Motor neuron (in vitro differentiated cells): Measurements from ENCODE around the gene B4GALT6. TPM values are rescaled to one million over a fixed set of nuclear protein-coding genes. Genes with fewer than 3 reads are reported as not detected.
A peak's percentile ranks its signal among the peaks of the same experiment; 100 is the strongest.

Source experiments
- ATAC-seq, 8 experiments: fragments of 200-7000 bp; cut with Tn5 transposase; replicated peaks in 6 of 8; 2 replicates each; pipeline ENCODE4 v1.8.0; 2021; ENCODE audit warnings: mild to moderate bottlenecking in 8 of 8, moderate library complexity in 8 of 8
- H3K27ac ChIP-seq, 2 donors: fragments of 250-450 bp; sonication (Bioruptor Pico); 2 replicates each; pipeline ENCODE4 v1.9.0; 2021; ENCODE audit warnings: antibody characterized with exemption in 2 of 2, mild to moderate bottlenecking in 2 of 2, moderate library complexity in 1 of 2
- H3K4me1 ChIP-seq, 2 donors: fragments of 250-450 bp; sonication (Bioruptor Pico); replicated peaks in 1 of 2; 2 replicates each; pipeline ENCODE4 v1.6.1; 2021; ENCODE audit warnings: antibody characterized with exemption in 2 of 2, mild to moderate bottlenecking in 2 of 2, moderate library complexity in 1 of 2
- H3K4me3 ChIP-seq, 5 donors: fragments of 250-450 bp; sonication (Bioruptor Pico); 2 replicates each; pipeline ENCODE4 v1.9.0; 2021; ENCODE audit warnings: antibody characterized with exemption in 5 of 5, mild to moderate bottlenecking in 5 of 5, moderate library complexity in 4 of 5
- WGBS, 10 experiments: fragments of 450-650 bp; shearing (Covaris generic); methylation state at CpG; one replicate each; pipeline ENCODE4 v1.0.0; 2022; 5-methylcytosine and 5-hydroxymethylcytosine counted together
- in situ Hi-C, 9 experiments: fragments of 400-800 bp; cut with MboI; loops; one replicate each; pipeline ENCODE4 v1.15.0; 2021; ENCODE audit warnings: low sequenced_read_pairs in 9 of 9, low pct_unique_long_range_greater_than_20kb in 2 of 9; ENCODE audit not compliant: unreplicated experiment in 9 of 9
- total RNA-seq, 8 experiments: library from RNA; unstranded; fragments of 300-600 nt; gene quantifications; 2 replicates each; pipeline versions ENCODE4 v1.2.3 to v1.2.4, GENCODE V29; 2022

The B4GALT6 gene
- total RNA-seq, 8 experiments from 2014 or later = 1.9 to 23.4 (median 10.6) TPM

GRCh38 chr18:31685097-31686082, 1.0 kb upstream of the B4GALT6 start:
- Histone ChIP-seq H3K4me3 (peak overlapping the region; percentile 60 to 89 (median 74)), H3K27ac (peak overlapping the region; percentile 87 to 92), H3K4me1 (peaks cover 18 to 43% of the 10 kb centered on the region in 2 donors)
- in situ Hi-C loops = no loop called here
- ATAC-seq = peak; percentile 81 to 92 (median 86)
- WGBS, 10 experiments = 2 to 36% (median 18%) methylated on average over 4 to 24 of the region's 115 CpGs; no CpG with 5 or more reads in 4 of the 10 experiments

DNA sequence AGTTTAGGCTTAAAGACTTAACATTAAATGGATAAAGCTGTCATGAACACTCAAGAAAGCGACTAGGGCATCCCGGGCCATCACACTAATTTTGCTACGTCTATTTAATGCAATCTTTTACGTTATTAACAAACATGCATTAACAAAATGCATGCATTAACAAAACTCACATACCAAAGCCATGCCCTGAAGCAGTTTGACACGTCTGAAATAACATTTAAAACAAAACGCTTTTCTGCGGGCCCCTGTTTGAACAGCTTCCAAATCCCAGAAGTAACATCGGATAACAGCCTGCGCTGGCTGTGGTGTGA, 458 bp downstream of the B4GALT6 start:
- H3K27ac ChIP-seq = peak overlapping the region; percentile 87 to 92

DNA sequence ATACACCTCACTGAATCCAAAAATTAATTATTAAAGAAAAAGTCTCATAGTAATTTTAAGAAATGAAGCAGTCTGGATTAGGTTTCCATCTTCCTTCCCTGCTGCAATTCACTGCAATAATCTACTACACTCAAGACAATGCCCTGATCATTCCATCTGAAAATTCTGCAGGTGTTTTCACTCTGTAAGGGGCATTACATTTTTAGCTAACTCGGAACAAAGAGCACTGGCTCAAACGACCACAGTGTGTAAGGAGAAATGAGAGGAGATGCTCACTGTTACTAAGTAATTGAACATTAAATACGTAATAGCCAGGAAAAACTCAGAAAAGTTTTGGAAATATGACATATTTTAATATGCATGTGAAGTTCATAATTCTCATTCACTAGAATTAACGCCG, 1.3 kb downstream of the B4GALT6 start:
- H3K4me3 ChIP-seq = peak overlapping the region; percentile 60 to 89 (median 74)
- 0 to 86% (median 25%) methylated on average over 4 to 5 of the region's 5 CpGs; no CpG with 5 or more reads in 2 of the 10 experiments for WGBS, 10 experiments
- no peak overlapping the region for H3K27ac ChIP-seq
- ATAC-seq = no peak
- in situ Hi-C loops = no loop called here
- peaks cover 26 to 54% of the 10 kb centered on the region in 2 donors for H3K4me1 ChIP-seq

More for the DNA sequence above, 458 bp downstream of the B4GALT6 start:
- Histone ChIP-seq H3K4me1 (peaks cover 23 to 53% of the 10 kb centered on the region in 2 donors), H3K4me3 (peak overlapping the region; percentile 60 to 89 (median 74))
- in situ Hi-C loops = no loop called here
- WGBS, 10 experiments = 0 to 20% (median 1%) methylated on average over 1 to 9 of the region's 9 CpGs
- ATAC-seq = no peak

DNA sequence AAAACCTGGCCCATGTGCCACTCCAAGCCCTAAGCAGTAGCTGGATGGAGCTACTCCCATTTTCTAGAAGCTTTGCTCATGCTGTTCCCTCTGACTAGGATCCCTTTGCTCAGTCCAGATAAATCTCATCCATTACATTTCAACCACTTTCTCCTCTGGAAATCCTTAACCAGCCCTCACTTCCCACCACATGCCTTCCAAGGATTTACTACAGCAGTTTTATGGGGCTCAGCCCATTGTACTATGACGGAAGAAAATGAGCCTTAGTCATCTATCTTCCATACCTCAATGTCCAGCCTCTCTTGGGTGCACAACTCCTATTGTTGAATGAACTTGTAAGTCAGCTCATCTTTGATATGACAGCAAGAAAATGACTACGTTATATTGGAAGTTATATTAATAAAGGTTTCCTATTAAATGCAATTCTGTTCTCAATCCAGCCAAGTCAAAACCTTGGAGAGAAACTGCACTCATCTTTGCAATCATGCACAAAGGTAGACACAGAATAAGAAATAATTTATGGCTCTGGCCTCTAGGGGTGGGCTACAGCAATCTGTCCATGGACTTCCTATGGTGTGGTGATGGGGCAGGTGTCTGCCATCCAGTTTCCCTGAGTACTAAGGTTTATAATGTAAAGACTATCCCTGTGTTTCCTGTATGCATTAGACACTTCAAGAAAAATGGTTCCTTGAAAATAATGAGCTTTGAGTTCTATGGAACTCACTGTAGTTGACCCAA, 3.4 kb downstream of the B4GALT6 start:
- Histone ChIP-seq H3K4me3 (no peak overlapping the region), H3K4me1 (peaks cover 30 to 47% of the 10 kb centered on the region in 2 donors), H3K27ac (no peak overlapping the region)
- in situ Hi-C loops = no loop called here
- WGBS, 10 experiments = 43 to 100% (median 100%) methylated on average over 1 to 2 of the region's 2 CpGs; no CpG with 5 or more reads in 3 of the 10 experiments
- no peak for ATAC-seq

DNA sequence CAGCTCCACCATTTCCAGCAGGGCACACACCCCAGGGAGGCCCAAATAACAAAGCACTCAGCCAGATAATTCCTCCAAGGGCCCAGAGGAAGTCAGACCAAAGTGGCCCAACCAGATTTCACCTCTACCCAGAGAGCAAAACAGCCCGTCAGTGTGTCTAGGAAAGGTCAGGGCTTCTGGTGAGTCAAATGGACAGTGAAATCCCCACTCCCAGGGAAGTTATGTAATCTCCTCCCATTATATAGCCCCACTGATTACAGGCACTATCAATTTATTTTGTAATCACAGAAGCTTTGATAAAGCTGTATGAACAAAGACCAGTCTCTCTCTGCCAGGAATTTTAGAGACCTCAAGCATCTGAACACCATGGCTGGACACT, 4.0 kb downstream of the B4GALT6 start:
- no peak overlapping the region for H3K4me3 ChIP-seq
- H3K4me1 ChIP-seq = peaks cover 27 to 44% of the 10 kb centered on the region in 2 donors
- ATAC-seq = no peak
- in situ Hi-C loops = no loop called here
- no peak overlapping the region for H3K27ac ChIP-seq
- 71 to 83% methylated on average over 1 of the region's 1 CpG; no CpG with 5 or more reads in 8 of the 10 experiments for WGBS, 10 experiments

- in situ Hi-C loops = no loop called here
- 45 to 100% (median 78%) methylated on average over 1 to 5 of the region's 5 CpGs; no CpG with 5 or more reads in 2 of the 10 experiments for WGBS, 10 experiments
- Histone ChIP-seq H3K27ac (no peak overlapping the region), H3K4me1 (peaks cover 27 to 44% of the 10 kb centered on the region in 2 donors), H3K4me3 (no peak overlapping the region)
- ATAC-seq = no peak
Observed at GRCh38 chr18:31679791-31680432, 4.5 kb downstream of the B4GALT6 start.

DNA sequence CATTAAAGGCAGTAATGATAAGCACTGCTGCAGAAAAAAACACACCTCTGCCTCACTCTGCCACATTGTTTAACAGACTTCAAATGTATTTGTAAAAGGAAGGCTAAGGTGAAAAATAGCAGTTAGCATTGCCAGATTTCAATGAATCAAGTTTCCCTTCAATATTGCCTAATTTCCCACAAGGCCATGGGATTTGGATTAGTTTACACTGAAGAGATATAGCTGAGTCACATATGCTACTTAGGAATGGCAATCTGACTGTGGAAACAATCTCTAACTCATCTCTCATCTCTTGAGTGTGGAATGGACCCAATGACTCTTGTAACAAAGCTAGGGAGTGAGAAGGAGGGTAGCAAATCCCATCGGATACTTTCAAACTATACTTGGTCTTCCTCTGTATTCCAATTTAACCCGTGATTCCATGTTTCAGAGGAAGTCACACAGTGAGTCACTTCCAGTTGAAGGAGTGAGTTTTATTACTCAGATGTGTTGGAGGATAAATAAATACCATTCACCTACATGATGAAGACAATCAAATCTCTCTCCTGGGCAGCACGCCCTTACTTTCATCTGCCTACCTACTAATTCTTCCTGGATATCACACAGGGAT, 5.1 kb downstream of the B4GALT6 start:
- in situ Hi-C loops = no loop called here
- WGBS, 10 experiments = 7 to 83% (median 60%) methylated on average over 1 to 2 of the region's 3 CpGs; no CpG with 5 or more reads in 4 of the 10 experiments
- Histone ChIP-seq H3K27ac (no peak overlapping the region), H3K4me3 (no peak overlapping the region), H3K4me1 (peaks cover 27 to 44% of the 10 kb centered on the region in 2 donors)
- ATAC-seq = peak in 1 of 8 experiments; percentile 26

- in situ Hi-C loops = no loop called here
- Histone ChIP-seq H3K27ac (no peak overlapping the region), H3K4me3 (no peak overlapping the region), H3K4me1 (peaks cover 27 to 44% of the 10 kb centered on the region in 2 donors)
- no peak for ATAC-seq
- 20 to 100% (median 87%) methylated on average over 1 to 4 of the region's 4 CpGs; no CpG with 5 or more reads in 3 of the 10 experiments for WGBS, 10 experiments
Observed at GRCh38 chr18:31678425-31678824, 6.0 kb downstream of the B4GALT6 start.

- Histone ChIP-seq H3K4me1 (peaks cover 34 to 45% of the 10 kb centered on the region in 2 donors), H3K4me3 (no peak overlapping the region), H3K27ac (no peak overlapping the region)
- no peak for ATAC-seq
- in situ Hi-C loops = no loop called here
- 14 to 90% (median 69%) methylated on average over 1 to 5 of the region's 6 CpGs; no CpG with 5 or more reads in 1 of the 10 experiments for WGBS, 10 experiments
Observed at GRCh38 chr18:31677592-31677991, 6.8 kb downstream of the B4GALT6 start.

DNA sequence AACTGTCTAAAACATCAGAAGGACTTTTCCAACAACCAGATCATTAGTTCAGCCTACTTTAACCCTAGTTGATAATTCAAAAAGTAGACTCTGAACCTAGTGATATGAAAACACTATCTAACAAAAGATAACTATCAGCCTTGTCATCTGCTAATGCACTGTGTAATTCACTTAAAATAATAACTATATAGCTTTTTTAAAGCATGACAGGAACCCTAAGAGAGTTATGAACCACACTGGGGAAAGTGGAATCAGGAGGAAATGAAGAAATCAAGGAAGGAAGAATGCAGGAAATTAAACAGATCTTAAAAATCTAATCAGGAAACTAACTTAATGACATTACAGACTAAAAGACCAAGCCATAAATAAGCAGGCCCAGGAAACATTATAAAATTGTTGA, 9.0 kb downstream of the B4GALT6 start:
- no peak for ATAC-seq
- peaks cover 30 to 33% of the 10 kb centered on the region in 2 donors for H3K4me1 ChIP-seq
- no peak overlapping the region for H3K27ac ChIP-seq
- in situ Hi-C loops = no loop called here
- H3K4me3 ChIP-seq = no peak overlapping the region

DNA sequence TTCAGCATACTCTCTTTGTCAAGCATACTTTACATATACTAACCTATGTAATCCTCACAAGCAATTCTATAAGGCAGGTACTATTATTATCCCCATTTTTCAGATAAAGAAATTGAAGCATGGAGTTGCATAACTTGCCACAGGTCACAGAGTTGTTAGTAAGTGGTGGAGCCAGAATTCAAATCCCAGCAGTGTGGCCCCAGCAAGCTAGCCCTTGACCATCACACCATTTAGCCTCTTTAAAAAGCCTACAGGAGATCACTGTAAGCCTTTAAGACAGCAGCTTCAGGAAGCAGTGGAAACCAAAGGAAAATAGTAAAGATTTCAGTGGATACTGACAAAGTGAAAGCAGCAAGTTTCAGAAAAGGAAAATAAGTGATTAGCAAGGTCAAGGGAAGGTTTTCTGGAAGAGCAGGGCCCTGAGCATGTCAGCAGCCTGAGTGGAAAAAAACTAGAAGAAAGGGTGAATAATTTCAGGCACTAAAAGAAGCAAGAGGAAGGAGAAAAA, 11.7 kb downstream of the B4GALT6 start:
- H3K4me3 ChIP-seq = no peak overlapping the region
- in situ Hi-C loops = no loop called here
- H3K27ac ChIP-seq = no peak overlapping the region
- peak in 1 of 8 experiments; percentile 20 for ATAC-seq
- H3K4me1 ChIP-seq = peaks cover 17 to 18% of the 10 kb centered on the region in 2 donors

- WGBS, 10 experiments = 43 to 100% (median 84%) methylated on average over 1 of the region's 1 CpG; no CpG with 5 or more reads in 4 of the 10 experiments
- in situ Hi-C loops = no loop called here
- Histone ChIP-seq H3K4me3 (no peak overlapping the region), H3K27ac (no peak overlapping the region), H3K4me1 (peaks cover 14 to 15% of the 10 kb centered on the region in 2 donors)
- no peak for ATAC-seq
Observed at GRCh38 chr18:31671951-31672350, 12.4 kb downstream of the B4GALT6 start.
